ENCODE results near the gene MTCP1.

GRCh38 chrX:155094468-155095061 lies 23.6 kb upstream of the MTCP1 start:
- TF ChIP-seq CTCF (conservative IDR thresholded peaks at IDR 0.05; ENCODE audit: low read depth, low read length) (peak; percentile 76), EZH2 (IDR thresholded peaks at IDR 0.05; ENCODE audit: borderline replicate concordance, low read depth, low read length, poor library complexity, severe bottlenecking) (no peak)
